Loucy (cell line): ENCODE data around the gene HSPBP1.

Experiments used
- H2AFZ ChIP-seq: fragments of 200-600 bp; sonication (generic); 2 replicates; pipeline ENCODE4 v1.6.0; 2016; ENCODE audit warnings: antibody characterized with exemption, mild to moderate bottlenecking, low read length, moderate library complexity
- H3F3A ChIP-seq: fragments of 200-600 bp; 2 replicates; pipeline ENCODE4 v1.6.0; 2016; ENCODE audit warnings: antibody characterized with exemption, low read depth, mild to moderate bottlenecking
- H3K27me3 ChIP-seq: fragments of 200-600 bp; sonication (generic); 2 replicates; pipeline ENCODE4 v1.6.1; 2014; ENCODE audit warnings: low read length, mild to moderate bottlenecking; ENCODE audit not compliant: insufficient read depth, poor library complexity, severe bottlenecking
- H3K36me3 ChIP-seq: fragments of 200-600 bp; sonication (generic); 2 replicates; pipeline ENCODE4 v1.6.1; 2016; ENCODE audit warnings: low read length; ENCODE audit not compliant: insufficient read depth
- H3K4me1 ChIP-seq: fragments of 200-600 bp; sonication (generic); 2 replicates; pipeline ENCODE4 v1.5.1; 2014; ENCODE audit warnings: low read length, mild to moderate bottlenecking; ENCODE audit not compliant: insufficient read depth, poor library complexity, severe bottlenecking
- H3K4me2 ChIP-seq: fragments of 200-600 bp; sonication (generic); 2 replicates; pipeline ENCODE4 v1.6.0; 2014; ENCODE audit warnings: antibody characterized with exemption, low read length, low read depth, mild to moderate bottlenecking; ENCODE audit not compliant: poor library complexity, severe bottlenecking
- H3K4me3 ChIP-seq: fragments of 200-600 bp; sonication (generic); 2 replicates; pipeline ENCODE4 v1.5.1; 2014; ENCODE audit warnings: low read length, mild to moderate bottlenecking, mixed read lengths; ENCODE audit not compliant: poor library complexity, severe bottlenecking
- H3K79me2 ChIP-seq: fragments of 200-600 bp; sonication (generic); 2 replicates; pipeline ENCODE4 v1.6.1; 2014; ENCODE audit warnings: low read length; ENCODE audit not compliant: insufficient read depth
- H3K9ac ChIP-seq: fragments of 200-600 bp; sonication (generic); 2 replicates; pipeline ENCODE4 v1.6.0; 2014; ENCODE audit warnings: mild to moderate bottlenecking, low read depth, low read length, moderate library complexity; ENCODE audit not compliant: poor library complexity, severe bottlenecking
- H3K9me2 ChIP-seq: fragments of 200-600 bp; sonication (generic); replicated peaks from 2 replicates; pipeline ENCODE4 v1.6.1; 2016; ENCODE audit warnings: low read depth, low read length, mixed read lengths
- H3K9me3 ChIP-seq: fragments of 200-600 bp; sonication (generic); 2 replicates; pipeline ENCODE4 v1.6.1; 2014; ENCODE audit warnings: mild to moderate bottlenecking, antibody characterized with exemption, low read length, low read depth; ENCODE audit not compliant: insufficient read depth
- H4K20me1 ChIP-seq: fragments of 200-600 bp; sonication (generic); 2 replicates; pipeline ENCODE4 v1.6.0; 2014; ENCODE audit warnings: antibody characterized with exemption, low read length, mild to moderate bottlenecking; ENCODE audit not compliant: insufficient read depth, poor library complexity, severe bottlenecking
- CTCF ChIP-seq: fragments of 200-600 bp; sonication (generic); conservative IDR thresholded peaks from 2 replicates; pipeline ENCODE4 v1.5.1; 2014; ENCODE audit warnings: mild to moderate bottlenecking, antibody characterized with exemption, low read length
- EZH2phosphoT487 ChIP-seq: fragments of 200-600 bp; IDR thresholded peaks from 2 replicates; pipeline ENCODE4 v1.6.1; 2018; ENCODE audit warnings: antibody characterized with exemption, mild to moderate bottlenecking, moderate library complexity, borderline replicate concordance

The HSPBP1 gene

GRCh38 chr19:55284405-55285058 lies 4.6 kb upstream of the HSPBP1 start:
- no peaks in the 10 kb centered on the region for H3K27me3 ChIP-seq
- H3K36me3 ChIP-seq, result no peaks in the 10 kb centered on the region
- peaks cover 6% of the 10 kb centered on the region; the same call in 1 of the 2 replicates for H3F3A ChIP-seq
- H3K9me3 ChIP-seq, result no peaks in the 10 kb centered on the region
- TF ChIP-seq EZH2phosphoT487 (no peak), CTCF (no peak)
- peaks cover 1% of the 10 kb centered on the region; the same call in 1 of the 2 replicates for H3K79me2 ChIP-seq
- no peak overlapping the region for H3K9ac ChIP-seq
- no peak overlapping the region for H2AFZ ChIP-seq
- H3K9me2 ChIP-seq, result no peaks in the 10 kb centered on the region
- H3K4me3 ChIP-seq, result no peak overlapping the region
- no peak overlapping the region for H3K4me2 ChIP-seq
- H3K4me1 ChIP-seq, result peaks cover 7% of the 10 kb centered on the region
- H4K20me1 ChIP-seq, result no peaks in the 10 kb centered on the region

GRCh38 chr19:55283548-55284377 lies 3.9 kb upstream of the HSPBP1 start, which contains the start of gene BRSK1:
Gene BRSK1 (plus strand): TSS chr19:55283997. CDS start chr19:55284443, 446 bp downstream.
- peak within 1 kb of the TSS; percentile 24 for H3K4me3 ChIP-seq
- H2AFZ ChIP-seq, result peak within 1 kb of the TSS; percentile 49; the same call in 1 of the 2 replicates
- TF ChIP-seq EZH2phosphoT487, result no peak
- no peak for TF ChIP-seq CTCF
- peaks cover 9% of the 10 kb centered on the region for H3K79me2 ChIP-seq
- no peaks in the 10 kb centered on the region for H3K9me2 ChIP-seq
- H3K9ac ChIP-seq, result no peak within 1 kb of the TSS
- no peaks in the 10 kb centered on the region for H4K20me1 ChIP-seq
- H3K9me3 ChIP-seq, result no peaks in the 10 kb centered on the region
- no peaks in the 10 kb centered on the region for H3K27me3 ChIP-seq
- no peaks in the 10 kb centered on the region for H3K36me3 ChIP-seq
- H3F3A ChIP-seq, result peaks cover 6% of the 10 kb centered on the region; the same call in 1 of the 2 replicates
- H3K4me2 ChIP-seq, result no peak within 1 kb of the TSS
- H3K4me1 ChIP-seq, result peaks cover 13% of the 10 kb centered on the region

DNA sequence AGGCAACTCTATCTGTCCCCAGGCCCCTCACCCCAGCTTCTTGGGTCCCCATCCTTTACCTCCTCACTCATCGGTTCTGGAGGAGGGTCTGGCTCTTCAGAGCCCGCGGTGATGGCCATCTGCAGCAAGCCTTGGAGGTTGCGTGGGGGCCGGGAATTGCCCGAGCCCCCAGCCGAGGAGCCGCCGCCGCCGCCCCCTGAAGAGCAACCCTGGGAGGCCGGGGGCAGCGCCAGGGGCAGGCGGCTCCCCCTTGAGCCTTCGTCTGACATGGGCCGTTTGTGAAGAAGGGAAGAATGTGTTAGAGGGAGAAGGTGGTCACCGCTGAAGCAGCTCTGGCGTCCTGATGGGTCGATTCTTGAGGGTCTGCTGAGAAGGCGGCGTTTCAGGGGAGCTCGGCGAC lies 570 bp downstream of the HSPBP1 start:
- Histone ChIP-seq H3K4me2 (peak overlapping the region; percentile 80), H3K4me3 (peak overlapping the region; percentile 88), H3K4me1 (peaks cover 13% of the 10 kb centered on the region), H3K36me3 (no peaks in the 10 kb centered on the region), H3K27me3 (no peaks in the 10 kb centered on the region), H4K20me1 (no peaks in the 10 kb centered on the region), H3K79me2 (peaks cover 17% of the 10 kb centered on the region), H3K9ac (peak overlapping the region; percentile 71), H3K9me3 (no peaks in the 10 kb centered on the region), H3K9me2 (no peaks in the 10 kb centered on the region), H2AFZ (peak overlapping the region; percentile 69), H3F3A (peaks cover 6% of the 10 kb centered on the region; the same call in 1 of the 2 replicates)
- TF ChIP-seq EZH2phosphoT487, result no peak
- no peak for TF ChIP-seq CTCF
